Right atrium auricular region (tissue), 2 donors: ENCODE measurements around the gene SNPH. TPM values are rescaled to one million over a fixed set of nuclear protein-coding genes. Genes with fewer than 3 reads are reported as not detected.

Source experiments
- DNase-seq: peaks from one replicate; pipeline ENCODE4 v3.0.0-alpha.2; 2019; ENCODE audit warnings: low spot score
- H3K27ac ChIP-seq, 2 donors: fragments of 200-600 bp; sonication (generic); 1 replicate in 1 of 2; 2 replicates in 1 of 2; pipeline ENCODE4 v1.5.1; 2016 to 2019
- H3K27me3 ChIP-seq, 2 donors: fragments of 200-600 bp; sonication (generic); one replicate each; pipeline versions ENCODE4 v1.5.1 to v1.6.0; 2017 to 2019
- H3K36me3 ChIP-seq: fragments of 200-600 bp; sonication (generic); one replicate; pipeline ENCODE4 v1.5.1; 2016
- H3K4me1 ChIP-seq, 2 donors: fragments of 200-600 bp; sonication (generic); one replicate each; pipeline versions ENCODE4 v1.5.1 to v1.6.0; 2017 to 2019
- H3K4me3 ChIP-seq, 2 donors: fragments of 200-600 bp; sonication (generic); 1 replicate in 1 of 2; 2 replicates in 1 of 2; pipeline ENCODE4 v1.5.1; 2017 to 2019; ENCODE audit warnings: mild to moderate bottlenecking in 1 of 2, moderate library complexity in 1 of 2
- H3K9me3 ChIP-seq, 2 donors: fragments of 200-600 bp; sonication (generic); one replicate each; pipeline ENCODE4 v1.5.1; 2019
- total RNA-seq, 2 donors: library from RNA; depleted of rRNA; stranded (reverse); fragments of >200 nt; gene quantifications; one replicate each; pipeline ENCODE4 v1.1.0, GENCODE V29; 2016
- TF ChIP-seq, protein P1 (sequence below), 2 donors: fragments of 200-600 bp; sonication (generic); IDR thresholded peaks; one replicate each; pipeline ENCODE4 v1.5.1; 2019; ENCODE audit warnings: antibody characterized with exemption in 2 of 2

SNPH gene
- total RNA-seq, 2 donors from 2014 or later: 5.0 to 10.1 TPM

DNA sequence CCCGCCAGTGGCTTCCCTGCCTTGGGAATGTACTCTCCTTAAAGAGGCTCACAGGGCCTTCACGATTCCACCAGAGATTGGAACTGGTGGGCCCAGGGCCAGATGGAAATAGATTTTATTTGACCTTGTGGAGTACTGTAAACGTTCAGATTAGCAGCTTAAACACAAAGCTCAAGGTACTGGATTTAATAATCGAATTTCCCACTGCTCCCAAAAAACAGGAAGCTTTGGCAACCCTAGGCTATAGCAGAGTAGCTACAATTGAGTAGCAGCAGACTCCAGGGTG, 55.5 kb downstream of the SNPH start:
- peak overlapping the region; percentile 74 to 99 for H3K27ac ChIP-seq
- TF ChIP-seq, protein P1, sequence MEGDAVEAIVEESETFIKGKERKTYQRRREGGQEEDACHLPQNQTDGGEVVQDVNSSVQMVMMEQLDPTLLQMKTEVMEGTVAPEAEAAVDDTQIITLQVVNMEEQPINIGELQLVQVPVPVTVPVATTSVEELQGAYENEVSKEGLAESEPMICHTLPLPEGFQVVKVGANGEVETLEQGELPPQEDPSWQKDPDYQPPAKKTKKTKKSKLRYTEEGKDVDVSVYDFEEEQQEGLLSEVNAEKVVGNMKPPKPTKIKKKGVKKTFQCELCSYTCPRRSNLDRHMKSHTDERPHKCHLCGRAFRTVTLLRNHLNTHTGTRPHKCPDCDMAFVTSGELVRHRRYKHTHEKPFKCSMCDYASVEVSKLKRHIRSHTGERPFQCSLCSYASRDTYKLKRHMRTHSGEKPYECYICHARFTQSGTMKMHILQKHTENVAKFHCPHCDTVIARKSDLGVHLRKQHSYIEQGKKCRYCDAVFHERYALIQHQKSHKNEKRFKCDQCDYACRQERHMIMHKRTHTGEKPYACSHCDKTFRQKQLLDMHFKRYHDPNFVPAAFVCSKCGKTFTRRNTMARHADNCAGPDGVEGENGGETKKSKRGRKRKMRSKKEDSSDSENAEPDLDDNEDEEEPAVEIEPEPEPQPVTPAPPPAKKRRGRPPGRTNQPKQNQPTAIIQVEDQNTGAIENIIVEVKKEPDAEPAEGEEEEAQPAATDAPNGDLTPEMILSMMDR (IDR thresholded peaks at IDR 0.05): no peak
- H3K4me1 ChIP-seq: peaks cover 0 to 46% of the 10 kb centered on the region in 2 donors

DNA sequence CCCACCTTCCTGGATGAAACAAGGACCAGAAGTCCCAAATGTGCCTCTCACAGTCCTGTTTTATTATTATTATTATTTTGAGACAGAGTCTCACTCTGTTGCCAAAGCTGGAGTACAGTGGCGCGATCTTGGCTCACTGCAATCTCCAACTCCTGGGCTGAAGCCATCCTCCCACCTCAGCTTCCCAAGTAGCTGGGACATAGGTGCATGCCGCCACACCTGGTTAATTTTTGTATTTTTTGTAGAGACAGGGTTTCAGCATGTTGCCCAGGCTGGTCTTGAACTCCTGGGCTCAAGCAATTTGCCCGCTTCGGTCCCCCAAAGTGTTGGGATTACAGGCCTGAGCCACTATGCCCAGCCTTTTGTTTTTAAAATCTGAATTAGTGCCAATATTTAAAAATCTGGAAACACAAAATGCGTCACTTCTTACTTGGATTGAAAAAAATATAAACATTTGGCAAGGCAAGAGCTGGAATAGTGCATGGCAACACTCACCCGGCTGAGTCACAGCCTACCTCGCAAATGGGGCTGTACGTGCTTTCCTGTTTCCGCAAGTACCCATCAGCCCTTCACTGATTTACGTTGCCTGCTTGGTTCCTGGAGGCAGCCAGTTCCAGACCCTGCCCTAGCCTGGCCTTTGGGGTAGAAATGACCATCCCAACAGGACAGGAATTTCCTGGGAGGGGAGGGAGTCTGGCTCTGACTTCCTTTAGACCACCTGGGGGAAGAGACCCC, 56.6 kb downstream of the SNPH start:
- peaks cover 0 to 56% of the 10 kb centered on the region in 2 donors for H3K4me1 ChIP-seq
- peak; percentile 74 for DNase-seq
- no peaks in the 10 kb centered on the region for H3K27me3 ChIP-seq
- TF ChIP-seq, protein P1 (IDR thresholded peaks at IDR 0.05): no peak
- no peaks in the 10 kb centered on the region for H3K9me3 ChIP-seq
- no peaks in the 10 kb centered on the region for H3K36me3 ChIP-seq
- H3K4me3 ChIP-seq: no peak overlapping the region
- peak overlapping the region; percentile 99 for H3K27ac ChIP-seq

More for the DNA sequence above, 55.5 kb downstream of the SNPH start:
- Histone ChIP-seq H3K36me3 (no peaks in the 10 kb centered on the region), H3K9me3 (no peaks in the 10 kb centered on the region), H3K27me3 (no peaks in the 10 kb centered on the region), H3K4me3 (no peak overlapping the region)
- no peak for DNase-seq

DNA sequence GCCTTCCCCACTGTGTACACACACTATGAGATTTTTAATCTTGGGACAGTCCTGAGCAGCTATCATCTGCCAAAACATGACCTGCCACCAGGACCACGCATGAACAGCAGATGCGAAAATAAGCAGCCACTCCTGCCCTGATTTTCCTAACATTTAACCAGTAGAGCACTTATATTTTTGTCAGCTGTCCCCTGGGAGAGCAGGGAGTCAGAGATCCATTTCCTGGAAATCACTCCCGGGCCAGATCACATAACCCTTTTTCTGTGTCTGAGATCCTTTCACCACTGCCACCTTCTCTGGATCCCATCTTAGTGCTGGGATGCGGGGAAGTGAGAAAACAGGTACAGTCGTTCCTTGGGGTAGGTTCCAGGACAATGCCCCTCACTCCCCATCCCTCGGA, 57.2 kb downstream of the SNPH start:
- no peaks in the 10 kb centered on the region for H3K9me3 ChIP-seq
- H3K27me3 ChIP-seq: no peaks in the 10 kb centered on the region
- DNase-seq: no peak
- peaks cover 0 to 62% of the 10 kb centered on the region in 2 donors for H3K4me1 ChIP-seq
- H3K4me3 ChIP-seq: no peak overlapping the region
- TF ChIP-seq, protein P1 (IDR thresholded peaks at IDR 0.05): no peak
- peak overlapping the region; percentile 99 for H3K27ac ChIP-seq
- H3K36me3 ChIP-seq: no peaks in the 10 kb centered on the region

DNA sequence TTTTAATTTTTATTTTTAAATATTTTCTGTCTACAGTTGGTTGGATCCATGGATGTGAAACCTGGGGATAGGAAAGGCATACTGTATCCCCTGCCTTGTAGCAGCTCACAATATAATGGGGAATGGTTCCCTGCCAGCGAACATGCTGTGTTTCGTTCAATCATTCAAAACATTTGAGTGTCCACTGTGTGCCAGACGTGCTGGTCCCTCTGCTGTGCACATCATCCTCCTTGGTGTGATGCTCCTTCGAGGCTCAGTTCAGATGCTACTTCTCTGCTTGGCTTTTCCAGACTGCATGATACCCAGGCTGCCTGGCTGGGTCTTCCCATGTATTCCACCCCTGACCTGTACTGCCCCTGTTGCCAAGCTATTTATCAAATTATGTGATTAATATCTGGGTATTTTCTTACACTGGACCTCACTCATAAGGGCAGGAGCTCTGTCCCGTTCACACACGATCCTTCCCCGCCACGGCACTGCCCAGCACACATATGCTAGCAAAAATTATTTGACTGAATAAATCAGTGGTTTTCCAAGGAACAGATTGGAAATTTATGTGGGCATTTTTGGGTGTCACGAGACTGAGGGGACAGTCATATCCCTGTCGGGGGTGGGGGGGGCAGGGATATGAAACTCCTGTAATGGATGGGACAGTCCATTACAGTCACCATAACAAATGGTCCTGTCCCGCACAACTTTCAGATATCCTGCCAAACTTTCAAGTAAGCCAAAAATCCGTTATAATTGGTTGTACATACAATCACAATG, 57.9 kb downstream of the SNPH start:
- TF ChIP-seq, protein P1 (IDR thresholded peaks at IDR 0.05): no peak
- no peaks in the 10 kb centered on the region for H3K9me3 ChIP-seq
- H3K4me3 ChIP-seq: no peak overlapping the region
- DNase-seq: no peak
- peak overlapping the region; percentile 99 for H3K27ac ChIP-seq
- H3K36me3 ChIP-seq: no peaks in the 10 kb centered on the region
- peaks cover 0 to 70% of the 10 kb centered on the region in 2 donors for H3K4me1 ChIP-seq
- no peaks in the 10 kb centered on the region for H3K27me3 ChIP-seq

DNA sequence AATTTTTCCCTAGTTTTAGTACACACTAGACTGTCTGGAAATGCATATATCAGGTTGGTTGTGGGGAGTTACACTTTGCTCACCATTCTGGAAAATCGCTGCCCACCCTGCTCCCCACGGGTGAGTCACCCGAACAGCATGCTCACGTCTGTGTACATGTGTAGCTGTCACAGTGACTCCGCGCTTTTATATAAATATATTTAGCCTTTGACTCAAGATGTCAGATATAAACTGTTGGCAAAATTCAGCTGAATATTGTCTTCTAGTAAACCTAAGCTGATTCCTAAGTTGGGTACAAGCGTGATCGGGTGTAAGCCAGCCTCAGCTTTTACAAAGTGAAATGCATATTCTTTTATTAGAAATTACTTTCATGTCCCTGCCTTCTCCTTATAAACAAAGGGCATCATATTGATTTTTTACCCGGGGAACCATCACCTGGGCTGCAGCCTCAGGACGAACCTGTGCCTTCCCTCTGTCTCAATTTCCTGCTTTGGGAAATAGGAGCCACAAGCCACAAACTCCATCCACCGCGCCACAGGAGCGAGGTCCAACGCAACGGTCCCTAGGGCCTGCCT, 58.6 kb downstream of the SNPH start:
- Histone ChIP-seq H3K27ac (peak overlapping the region; percentile 99), H3K9me3 (no peaks in the 10 kb centered on the region), H3K36me3 (no peaks in the 10 kb centered on the region), H3K4me1 (peaks cover 0 to 76% of the 10 kb centered on the region in 2 donors), H3K27me3 (no peaks in the 10 kb centered on the region), H3K4me3 (peak overlapping the region; percentile 84 to 96)
- DNase-seq: no peak
- TF ChIP-seq, protein P1 (IDR thresholded peaks at IDR 0.05): no peak
